ENCODE measurements around the gene MYDGF. TPM values are rescaled to one million over a fixed set of nuclear protein-coding genes. Genes with fewer than 3 reads are reported as not detected.

Gene MYDGF
- total RNA-seq, 2 donors from 2014 or later: 66.3 to 75.9 TPM

GRCh38 chr19:4653793-4654436, 16.2 kb downstream of the MYDGF start:
- no peak for DNase-seq (ENCODE audit: low spot score)
- intact Hi-C loops (cut with DNase I): no loop called here

- DNase-seq (ENCODE audit: low spot score): no peak
- intact Hi-C loops (cut with DNase I): no loop called here
Measured at GRCh38 chr19:4652075-4652474, 18.1 kb downstream of the MYDGF start.

GRCh38 chr19:4650159-4650558, 20.0 kb downstream of the MYDGF start:
- intact Hi-C loops (cut with DNase I): no loop called here
- DNase-seq (ENCODE audit: low spot score): no peak

GRCh38 chr19:4649392-4650047, 20.6 kb downstream of the MYDGF start:
- DNase-seq (ENCODE audit: low spot score): no peak
- intact Hi-C loops (cut with DNase I): no loop called here

GRCh38 chr19:4647676-4648644, 22.2 kb downstream of the MYDGF start:
- intact Hi-C loops (cut with DNase I): no loop called here
- DNase-seq (ENCODE audit: low spot score): peak; percentile 82

- DNase-seq (ENCODE audit: low spot score): no peak
- intact Hi-C loops (cut with DNase I): no loop called here
Measured at GRCh38 chr19:4645718-4646117, 24.4 kb downstream of the MYDGF start.

GRCh38 chr19:4642625-4643024, 27.5 kb downstream of the MYDGF start:
- intact Hi-C loops (cut with DNase I): no loop called here
- no peak for DNase-seq (ENCODE audit: low spot score)

GRCh38 chr19:4641132-4641531, 29.0 kb downstream of the MYDGF start:
- intact Hi-C loops (cut with DNase I): no loop called here
- DNase-seq (ENCODE audit: low spot score): no peak

GRCh38 chr19:4640247-4641000, 29.7 kb downstream of the MYDGF start:
- DNase-seq (ENCODE audit: low spot score): no peak

GRCh38 chr19:4639531-4640246, 30.5 kb downstream of the MYDGF start:
- intact Hi-C loops (cut with DNase I): loop anchor here (5.0 to 10.0 kb wide), 2 partner anchors 65 to 82 kb away; partner anchors contain the start of gene SEMA6B (in 1 of the 2)
- DNase-seq (ENCODE audit: low spot score): no peak

More at GRCh38 chr19:4640247-4641000, 29.7 kb downstream of the MYDGF start:
- intact Hi-C loops (cut with DNase I): no loop called here

GRCh38 chr19:4638828-4639530, 31.2 kb downstream of the MYDGF start, which contains the start of gene TNFAIP8L1:
Gene TNFAIP8L1, plus strand, starts transcription at chr19:4639516. Its CDS starts 12,354 bp downstream, at chr19:4651870.
- intact Hi-C loops (cut with DNase I): loop anchor here (5.0 to 10.0 kb wide), 2 partner anchors 64 to 82 kb away; partner anchors contain the start of gene SEMA6B (in 1 of the 2)

GRCh38 chr19:4638317-4638716, 31.8 kb downstream of the MYDGF start:
- intact Hi-C loops (cut with DNase I): loop anchor here (5.0 to 10.0 kb wide), 2 partner anchors 64 to 81 kb away; partner anchors contain the start of gene SEMA6B (in 1 of the 2)
- no peak for DNase-seq (ENCODE audit: low spot score)

More at GRCh38 chr19:4638828-4639530, 31.2 kb downstream of the MYDGF start, which contains the start of gene TNFAIP8L1:
- DNase-seq (ENCODE audit: low spot score): peak; percentile 99

- intact Hi-C loops (cut with DNase I): loop anchor here (5.0 to 10.0 kb wide), 2 partner anchors 62 to 79 kb away; partner anchors contain the start of gene SEMA6B (in 1 of the 2)
- DNase-seq (ENCODE audit: low spot score): no peak
Measured at GRCh38 chr19:4636761-4637160, 33.4 kb downstream of the MYDGF start.

- peak; percentile 91 for DNase-seq (ENCODE audit: low spot score)
- intact Hi-C loops (cut with DNase I): loop anchor here (5.0 to 10.0 kb wide), 2 partner anchors 61 to 79 kb away; partner anchors contain the start of gene SEMA6B (in 1 of the 2)
Measured at GRCh38 chr19:4636151-4636717, 33.9 kb downstream of the MYDGF start.

GRCh38 chr19:4635754-4636116, 34.4 kb downstream of the MYDGF start:
- DNase-seq (ENCODE audit: low spot score): no peak
- intact Hi-C loops (cut with DNase I): loop anchor here (5.0 to 10.0 kb wide), 2 partner anchors 61 to 78 kb away; partner anchors contain the start of gene SEMA6B (in 1 of the 2)

- intact Hi-C loops (cut with DNase I): loop anchor here in 1 of 2 donors (10.0 kb wide), 1 partner anchor 59 kb away; no protein-coding TSS in a partner anchor
Measured at GRCh38 chr19:4633140-4633967, 36.8 kb downstream of the MYDGF start.

More at GRCh38 chr19:4633140-4633967, 36.8 kb downstream of the MYDGF start:
- DNase-seq (ENCODE audit: low spot score): no peak

Data from posterior vena cava (tissue), 2 donors.